Lower leg skin (tissue), 3 donors: Measurements from ENCODE around the gene ASS1.

Source experiments
- CTCF ChIP-seq, 3 donors: fragments of 450-650 bp; IDR thresholded peaks; one replicate each; pipeline ENCODE4 v1.5.1; 2016; ENCODE audit warnings: antibody characterized with exemption in 3 of 3, mild to moderate bottlenecking in 3 of 3, moderate library complexity in 2 of 3
- POLR2A ChIP-seq, 2 donors: fragments of 450-650 bp; IDR thresholded peaks; one replicate each; pipeline ENCODE4 v1.6.1; 2016 to 2017; ENCODE audit warnings: antibody characterized with exemption in 2 of 2, mild to moderate bottlenecking in 1 of 2, moderate library complexity in 1 of 2

- TF ChIP-seq CTCF (IDR thresholded peaks at IDR 0.05), result no peak
- TF ChIP-seq POLR2A (IDR thresholded peaks at IDR 0.05), result no peak
Measured at GRCh38 chr9:130452835-130453234, 8.1 kb downstream of the ASS1 start.
